ENCODE data around the gene ABLIM2.

- TF ChIP-seq CTCF (IDR thresholded peaks at IDR 0.05; ENCODE audit: poor library complexity, severe bottlenecking) (no peak), TAF1 (IDR thresholded peaks at IDR 0.05; ENCODE audit: low read depth) (no peak), REST (IDR thresholded peaks at IDR 0.05; ENCODE audit: borderline replicate concordance) (no peak), EZH2 (IDR thresholded peaks at IDR 0.05; ENCODE audit: borderline replicate concordance, insufficient read depth, low read length, poor library complexity, severe bottlenecking) (no peak)
Observed at GRCh38 chr4:8101213-8102075, 57.2 kb downstream of the ABLIM2 start.

All from neural cell (in vitro differentiated cells).